ENCODE data around the gene DHRS4L2.

Gene DHRS4L2

GRCh38 chr14:24054324-24054641 lies 65.6 kb downstream of the DHRS4L2 start:
- no peak for DNase-seq (ENCODE audit: low read depth)
- no peak overlapping the region for H3K4me3 ChIP-seq (ENCODE audit: low read depth, low read length)
- no peak for TF ChIP-seq CTCF (IDR thresholded peaks at IDR 0.05; ENCODE audit: insufficient read depth, low read depth, low read length, missing control alignments)

- H3K4me3 ChIP-seq (ENCODE audit: low read depth, low read length), result no peak overlapping the region
- TF ChIP-seq CTCF (IDR thresholded peaks at IDR 0.05; ENCODE audit: insufficient read depth, low read depth, low read length, missing control alignments), result no peak
- no peak for DNase-seq (ENCODE audit: low read depth)
Measured at GRCh38 chr14:24054646-24055045, 65.9 kb downstream of the DHRS4L2 start.
